Stomach (tissue), 4 donors: ENCODE measurements around the gene CTDSPL.
"Not testable (repeated sequence)": the region's sequence is repeated elsewhere in the genome, so short reads cannot be mapped to it uniquely, and the experiment has no call there.

ENCODE experiments used
- POLR2A ChIP-seq, 4 donors: fragments of 450-650 bp; IDR thresholded peaks; one replicate each; pipeline ENCODE4 v1.6.1; 2016; ENCODE audit warnings: antibody characterized with exemption in 4 of 4, control low read depth in 2 of 4, mild to moderate bottlenecking in 1 of 4, moderate library complexity in 1 of 4
- POLR2AphosphoS5 ChIP-seq, 3 donors: sonication (generic); formaldehyde crosslinking; IDR thresholded peaks; one replicate each; pipeline ENCODE4 v1.6.1; 2016; ENCODE audit warnings: antibody characterized with exemption in 3 of 3
- TF ChIP-seq, protein P1 (sequence below), 7 experiments: fragments of 450-650 bp in 4 of 7; fragments of 200-600 bp in 3 of 7; sonication (generic) in 3 of 7; IDR thresholded peaks; one replicate each; pipeline ENCODE4 v1.5.1; 2016 to 2019; ENCODE audit warnings: antibody characterized with exemption in 7 of 7, control low read depth in 2 of 7, mild to moderate bottlenecking in 1 of 7

- TF ChIP-seq, protein P1, sequence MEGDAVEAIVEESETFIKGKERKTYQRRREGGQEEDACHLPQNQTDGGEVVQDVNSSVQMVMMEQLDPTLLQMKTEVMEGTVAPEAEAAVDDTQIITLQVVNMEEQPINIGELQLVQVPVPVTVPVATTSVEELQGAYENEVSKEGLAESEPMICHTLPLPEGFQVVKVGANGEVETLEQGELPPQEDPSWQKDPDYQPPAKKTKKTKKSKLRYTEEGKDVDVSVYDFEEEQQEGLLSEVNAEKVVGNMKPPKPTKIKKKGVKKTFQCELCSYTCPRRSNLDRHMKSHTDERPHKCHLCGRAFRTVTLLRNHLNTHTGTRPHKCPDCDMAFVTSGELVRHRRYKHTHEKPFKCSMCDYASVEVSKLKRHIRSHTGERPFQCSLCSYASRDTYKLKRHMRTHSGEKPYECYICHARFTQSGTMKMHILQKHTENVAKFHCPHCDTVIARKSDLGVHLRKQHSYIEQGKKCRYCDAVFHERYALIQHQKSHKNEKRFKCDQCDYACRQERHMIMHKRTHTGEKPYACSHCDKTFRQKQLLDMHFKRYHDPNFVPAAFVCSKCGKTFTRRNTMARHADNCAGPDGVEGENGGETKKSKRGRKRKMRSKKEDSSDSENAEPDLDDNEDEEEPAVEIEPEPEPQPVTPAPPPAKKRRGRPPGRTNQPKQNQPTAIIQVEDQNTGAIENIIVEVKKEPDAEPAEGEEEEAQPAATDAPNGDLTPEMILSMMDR (IDR thresholded peaks at IDR 0.05): not testable (repeated sequence)
- not testable (repeated sequence) for TF ChIP-seq POLR2AphosphoS5, POLR2A (IDR thresholded peaks at IDR 0.05)
Observed at GRCh38 chr3:38033586-38033985, 171.9 kb downstream of the CTDSPL start.
